Gastrocnemius medialis (tissue), 4 donors: ENCODE data around the gene EMILIN2.

Source experiments
- CTCF ChIP-seq, 5 experiments: fragments of 450-650 bp in 3 of 5; fragments of 200-600 bp in 2 of 5; sonication (generic) in 2 of 5; IDR thresholded peaks in 4 of 5; conservative IDR thresholded peaks in 1 of 5; 1 replicate in 4 of 5; 2 replicates in 1 of 5; pipeline ENCODE4 v1.5.1; 2016 to 2019; ENCODE audit warnings: antibody characterized with exemption in 5 of 5, mild to moderate bottlenecking in 3 of 5, moderate library complexity in 3 of 5
- POLR2A ChIP-seq, 2 donors: fragments of 450-650 bp; IDR thresholded peaks; one replicate each; pipeline ENCODE4 v1.6.1; 2017; ENCODE audit warnings: antibody characterized with exemption in 2 of 2, mild to moderate bottlenecking in 2 of 2, moderate library complexity in 2 of 2

GRCh38 chr18:2847317-2848246, 776 bp downstream of the EMILIN2 start:
- TF ChIP-seq CTCF (IDR thresholded peaks at IDR 0.05 in 4 of 5, conservative IDR thresholded peaks at IDR 0.05 in 1 of 5) (no peak), POLR2A (IDR thresholded peaks at IDR 0.05) (no peak)
